Esophagus squamous epithelium (tissue), 5 donors: ENCODE results near the gene KCTD21. TPM values are rescaled to one million over a fixed set of nuclear protein-coding genes. Genes with fewer than 3 reads are reported as not detected.
"Not testable (repeated sequence)": the region's sequence is repeated elsewhere in the genome, so short reads cannot be mapped to it uniquely, and the experiment has no call there.

Source experiments
- DNase-seq: peaks from one replicate; lab custom pipeline; 2025; lab: John Stamatoyannopoulos, UW
- H3K27ac ChIP-seq, 4 donors: fragments of 200-600 bp; sonication (generic); one replicate each; pipeline ENCODE4 v1.5.1; 2016 to 2019; ENCODE audit warnings: mild to moderate bottlenecking in 1 of 4
- H3K27me3 ChIP-seq, 4 donors: fragments of 200-600 bp; sonication (generic); 1 replicate in 3 of 4; 2 replicates in 1 of 4; pipeline versions ENCODE4 v1.5.1 to v1.6.0; 2017 to 2021; ENCODE audit warnings: antibody characterized with exemption in 1 of 4
- H3K36me3 ChIP-seq, 3 donors: fragments of 200-600 bp; sonication (generic); one replicate each; pipeline ENCODE4 v1.5.1; 2016 to 2019
- H3K4me1 ChIP-seq, 3 donors: fragments of 200-600 bp; sonication (generic); one replicate each; pipeline ENCODE4 v1.5.1; 2017 to 2019
- H3K4me3 ChIP-seq, 4 donors: fragments of 200-600 bp; sonication (generic); 1 replicate in 3 of 4; 2 replicates in 1 of 4; pipeline ENCODE4 v1.5.1; 2016 to 2019; ENCODE audit warnings: mild to moderate bottlenecking in 2 of 4, moderate library complexity in 1 of 4
- H3K9me3 ChIP-seq, 3 donors: fragments of 200-600 bp; sonication (generic); one replicate each; pipeline ENCODE4 v1.5.1; 2016 to 2019
- POLR2A ChIP-seq, 4 donors: fragments of 450-650 bp; IDR thresholded peaks; one replicate each; pipeline ENCODE4 v1.6.1; 2017; ENCODE audit warnings: antibody characterized with exemption in 4 of 4, mild to moderate bottlenecking in 4 of 4, moderate library complexity in 3 of 4
- WGBS, 2 donors: methylation state at CpG; one replicate each; pipeline ENCODE4 v1.1.5; 2018; 5-methylcytosine and 5-hydroxymethylcytosine counted together
- intact Hi-C: fragments of 100-400 bp; cut with DNase I; formaldehyde crosslinking; loops from one replicate; pipeline ENCODE4 v1.15.0; 2022
- total RNA-seq, 4 donors: library from RNA; depleted of rRNA; stranded (reverse); fragments of >200 nt; gene quantifications; one replicate each; pipeline ENCODE4 v1.1.0, GENCODE V29; 2016
- TF ChIP-seq, protein P1 (sequence below), 6 experiments: fragments of 450-650 bp in 4 of 6; fragments of 200-600 bp in 2 of 6; sonication (generic) in 2 of 6; IDR thresholded peaks; one replicate each; pipeline ENCODE4 v1.5.1; 2016 to 2019; ENCODE audit warnings: antibody characterized with exemption in 6 of 6, mild to moderate bottlenecking in 4 of 6, moderate library complexity in 4 of 6
- donor health status: DM: yes; HTN: yes; CAD: no.

KCTD21 gene
- total RNA-seq, 4 donors from 2014 or later = 9.7 to 16.0 (median 11.3) TPM

DNA sequence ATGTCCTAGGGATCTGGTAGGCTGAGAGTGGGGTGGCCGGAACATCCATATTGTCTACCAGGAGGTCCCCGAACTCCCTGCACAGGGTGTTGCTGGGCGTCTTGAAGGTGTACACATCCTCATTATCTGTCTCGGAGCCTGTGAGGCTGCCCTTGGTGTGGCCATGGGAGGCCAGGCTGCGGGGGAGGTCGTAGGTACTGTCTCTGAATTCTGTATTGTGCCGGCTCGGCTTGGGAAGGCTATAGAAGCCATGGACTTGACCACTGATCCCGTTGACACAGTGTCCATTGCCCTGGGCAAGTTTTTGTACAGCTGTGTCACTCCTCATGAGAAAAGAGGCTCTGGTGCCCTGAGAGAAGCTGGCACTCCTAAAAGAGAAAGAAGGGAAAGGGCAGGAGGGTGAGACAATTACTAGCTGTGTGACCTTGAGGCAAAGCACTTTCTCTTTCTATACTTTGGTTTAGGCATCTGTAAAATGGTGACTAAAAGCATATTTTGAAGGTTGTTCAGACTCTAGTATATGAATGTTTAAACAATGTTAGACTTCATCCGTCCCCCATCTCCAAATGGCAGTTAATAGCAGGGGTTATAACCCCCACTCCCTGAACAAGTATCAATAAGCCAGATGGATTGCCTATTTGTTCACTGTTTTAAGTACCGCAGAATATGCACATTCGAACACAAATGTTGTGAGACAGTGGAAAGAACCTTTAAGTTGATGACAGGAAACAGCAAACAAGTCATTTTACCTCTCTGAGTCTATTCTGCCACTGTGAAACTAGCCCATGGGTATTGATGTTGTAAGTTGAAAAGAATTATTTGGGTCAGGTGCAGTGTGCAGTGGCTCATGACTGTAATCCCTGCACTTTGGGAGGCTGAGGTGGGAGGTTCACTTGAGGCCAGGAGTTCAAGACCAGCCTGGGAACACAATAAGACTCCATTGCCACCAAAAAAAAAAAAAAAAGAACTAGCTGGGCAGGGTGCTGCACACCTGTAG lies 38.6 kb upstream of the KCTD21 start:
- Histone ChIP-seq H3K9me3 (no peaks in the 10 kb centered on the region), H3K4me1 (peaks cover 0 to 20% (median 0%) of the 10 kb centered on the region in 3 donors), H3K4me3 (no peak overlapping the region), H3K27me3 (no peaks in the 10 kb centered on the region), H3K27ac (no peak overlapping the region), H3K36me3 (peaks cover 0 to 47% (median 0%) of the 10 kb centered on the region in 3 donors)
- DNase-seq = no peak
- TF ChIP-seq POLR2A (IDR thresholded peaks at IDR 0.05) = no peak
- TF ChIP-seq, protein P1, sequence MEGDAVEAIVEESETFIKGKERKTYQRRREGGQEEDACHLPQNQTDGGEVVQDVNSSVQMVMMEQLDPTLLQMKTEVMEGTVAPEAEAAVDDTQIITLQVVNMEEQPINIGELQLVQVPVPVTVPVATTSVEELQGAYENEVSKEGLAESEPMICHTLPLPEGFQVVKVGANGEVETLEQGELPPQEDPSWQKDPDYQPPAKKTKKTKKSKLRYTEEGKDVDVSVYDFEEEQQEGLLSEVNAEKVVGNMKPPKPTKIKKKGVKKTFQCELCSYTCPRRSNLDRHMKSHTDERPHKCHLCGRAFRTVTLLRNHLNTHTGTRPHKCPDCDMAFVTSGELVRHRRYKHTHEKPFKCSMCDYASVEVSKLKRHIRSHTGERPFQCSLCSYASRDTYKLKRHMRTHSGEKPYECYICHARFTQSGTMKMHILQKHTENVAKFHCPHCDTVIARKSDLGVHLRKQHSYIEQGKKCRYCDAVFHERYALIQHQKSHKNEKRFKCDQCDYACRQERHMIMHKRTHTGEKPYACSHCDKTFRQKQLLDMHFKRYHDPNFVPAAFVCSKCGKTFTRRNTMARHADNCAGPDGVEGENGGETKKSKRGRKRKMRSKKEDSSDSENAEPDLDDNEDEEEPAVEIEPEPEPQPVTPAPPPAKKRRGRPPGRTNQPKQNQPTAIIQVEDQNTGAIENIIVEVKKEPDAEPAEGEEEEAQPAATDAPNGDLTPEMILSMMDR (IDR thresholded peaks at IDR 0.05) = no peak
- 68 to 86% methylated on average over 5 to 8 of the region's 12 CpGs for WGBS, 2 donors
- intact Hi-C loops = loop anchor here (10.0 kb wide), 2 partner anchors 188 to 338 kb away; partner anchors contain the start of gene GAB2

DNA sequence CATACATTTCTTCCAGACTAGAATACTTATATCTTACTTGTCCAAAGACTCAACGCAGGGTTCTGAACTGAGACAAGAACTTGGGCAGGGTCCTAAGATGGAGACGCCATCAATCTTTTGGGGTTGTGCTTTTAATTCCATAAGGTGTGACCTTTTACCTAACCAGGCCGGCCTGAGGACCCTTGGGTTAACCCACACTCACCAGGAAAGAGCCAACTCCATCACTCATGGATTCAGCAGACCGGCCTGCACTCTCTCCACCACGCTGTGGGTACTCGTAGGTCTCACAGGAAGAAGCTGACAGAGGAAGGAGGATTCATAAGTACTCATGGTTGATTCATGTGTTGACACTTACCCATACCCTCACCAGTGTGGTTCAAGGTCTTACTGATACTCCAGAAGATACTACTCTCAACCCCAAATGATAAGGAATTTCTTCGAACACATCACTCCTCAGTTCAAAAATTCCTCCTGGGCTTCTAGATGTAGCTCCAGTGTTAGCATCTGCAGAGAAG lies 36.5 kb upstream of the KCTD21 start:
- Histone ChIP-seq H3K36me3 (peaks cover 0 to 68% (median 4%) of the 10 kb centered on the region in 3 donors), H3K27ac (no peak overlapping the region), H3K4me1 (peaks cover 0 to 5% (median 0%) of the 10 kb centered on the region in 3 donors), H3K4me3 (no peak overlapping the region), H3K9me3 (no peaks in the 10 kb centered on the region), H3K27me3 (no peaks in the 10 kb centered on the region)
- intact Hi-C loops = loop anchor here (10.0 kb wide), 2 partner anchors 190 to 340 kb away; partner anchors contain the start of gene GAB2
- 90 to 91% methylated on average over 5 to 6 of the region's 7 CpGs for WGBS, 2 donors
- DNase-seq = no peak
- no peak for TF ChIP-seq POLR2A (IDR thresholded peaks at IDR 0.05)
- TF ChIP-seq, protein P1 (IDR thresholded peaks at IDR 0.05) = no peak

DNA sequence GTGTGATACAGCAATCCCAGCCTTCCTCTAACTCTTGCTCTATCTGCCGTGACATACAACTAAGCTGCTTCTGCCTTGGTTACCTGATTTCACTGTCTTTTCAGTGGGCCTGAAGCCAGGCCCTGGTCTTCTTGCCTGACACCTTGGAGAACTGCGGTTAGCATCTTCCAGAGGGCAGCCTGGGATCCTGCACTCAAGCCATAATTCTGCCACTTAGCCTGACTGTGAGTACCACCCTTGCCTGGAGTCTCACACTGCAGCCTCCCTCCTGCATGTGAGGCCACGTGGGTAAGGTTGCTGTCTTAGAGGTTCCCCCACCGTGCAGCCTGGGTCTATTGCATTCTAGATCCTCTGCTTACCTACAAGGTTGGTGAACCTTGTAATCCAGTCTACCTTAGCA lies 36.1 kb upstream of the KCTD21 start:
- Histone ChIP-seq H3K27ac (no peak overlapping the region), H3K4me1 (peaks cover 0 to 2% (median 0%) of the 10 kb centered on the region in 3 donors), H3K36me3 (peaks cover 0 to 72% (median 6%) of the 10 kb centered on the region in 3 donors), H3K4me3 (no peak overlapping the region), H3K9me3 (no peaks in the 10 kb centered on the region), H3K27me3 (no peaks in the 10 kb centered on the region)
- no peak for TF ChIP-seq POLR2A (IDR thresholded peaks at IDR 0.05)
- TF ChIP-seq, protein P1 (IDR thresholded peaks at IDR 0.05) = no peak
- 80% methylated on average over 4 of the region's 4 CpGs for WGBS, 2 donors
- intact Hi-C loops = loop anchor here (10.0 kb wide), 2 partner anchors 190 to 340 kb away; partner anchors contain the start of gene GAB2
- DNase-seq = no peak

DNA sequence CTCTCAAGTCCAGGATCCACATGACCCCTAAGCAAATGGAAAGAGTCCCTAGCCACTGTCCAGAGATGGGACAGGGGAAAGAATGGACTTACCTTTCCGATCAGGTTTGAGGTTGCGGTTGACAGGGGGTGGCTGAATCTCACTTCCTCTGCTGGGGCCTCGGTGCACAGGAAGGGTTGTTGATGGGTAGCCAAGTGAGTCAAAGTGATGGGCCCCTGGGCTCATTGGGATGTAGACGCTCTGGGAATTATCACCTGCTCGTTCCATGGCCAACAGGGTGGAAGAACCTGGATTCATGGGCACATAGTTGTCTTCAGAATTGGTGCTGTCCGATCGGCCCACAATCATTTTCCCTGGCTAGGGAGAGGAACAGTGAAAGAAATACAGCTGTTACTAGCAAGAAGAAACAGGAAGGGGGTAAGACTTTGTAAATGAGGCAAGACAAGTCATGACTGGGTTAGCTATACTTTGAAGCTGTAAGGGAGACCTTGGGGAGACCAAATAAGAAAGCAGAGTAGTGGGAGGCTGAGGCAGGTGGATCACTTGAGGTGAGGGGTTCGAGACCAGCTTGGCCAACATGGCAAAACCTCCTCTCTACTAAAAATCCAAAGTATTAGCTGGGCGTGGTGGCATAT lies 35.0 kb upstream of the KCTD21 start:
- no peaks in the 10 kb centered on the region for H3K4me1 ChIP-seq
- 88 to 89% methylated on average over 9 of the region's 9 CpGs for WGBS, 2 donors
- TF ChIP-seq, protein P1 (IDR thresholded peaks at IDR 0.05) = no peak
- no peak for TF ChIP-seq POLR2A (IDR thresholded peaks at IDR 0.05)
- H3K27me3 ChIP-seq = no peaks in the 10 kb centered on the region
- DNase-seq = no peak
- no peak overlapping the region for H3K27ac ChIP-seq
- intact Hi-C loops = loop anchor here (10.0 kb wide), 2 partner anchors 191 to 341 kb away; partner anchors contain the start of gene GAB2
- H3K9me3 ChIP-seq = no peaks in the 10 kb centered on the region
- no peak overlapping the region for H3K4me3 ChIP-seq
- H3K36me3 ChIP-seq = peaks cover 0 to 83% (median 6%) of the 10 kb centered on the region in 3 donors

DNA sequence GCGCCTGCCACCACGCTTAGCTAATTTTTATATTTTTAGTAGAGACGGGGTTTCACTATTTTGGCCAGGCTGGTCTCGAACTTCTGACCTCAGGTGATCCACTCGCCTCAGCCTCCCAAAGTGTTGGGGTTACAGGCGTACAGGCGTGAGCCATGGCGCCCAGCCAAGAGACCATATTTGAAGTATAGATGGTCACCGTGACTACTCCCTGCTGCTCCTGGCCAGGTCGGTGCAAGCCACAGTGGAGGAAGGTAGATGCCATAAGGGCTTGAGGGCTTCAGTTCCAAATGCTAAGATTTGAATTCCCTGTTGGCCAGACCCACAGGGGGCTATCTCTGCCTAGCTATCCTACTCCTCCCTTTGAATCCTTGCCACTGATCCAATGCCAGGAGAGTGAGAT lies 34.3 kb upstream of the KCTD21 start:
- H3K36me3 ChIP-seq = peaks cover 0 to 90% (median 6%) of the 10 kb centered on the region in 3 donors
- not testable (repeated sequence) for H3K9me3 ChIP-seq, DNase-seq, H3K4me3 ChIP-seq, H3K27me3 ChIP-seq, H3K4me1 ChIP-seq, H3K27ac ChIP-seq
- intact Hi-C loops = loop anchor here (10.0 kb wide), 2 partner anchors 192 to 342 kb away; partner anchors contain the start of gene GAB2
- WGBS, 2 donors = 84 to 86% methylated on average over 7 to 10 of the region's 10 CpGs
